HG02884 (cell line): ENCODE data around the gene VPS45.
"Not testable (repeated sequence)": the region's sequence is repeated elsewhere in the genome, so short reads cannot be mapped to it uniquely, and the experiment has no call there.

Experiments
- ATAC-seq: cut with Tn5 transposase; IDR thresholded peaks from one replicate; pipeline ENCODE4 v1.9.1; 2021; ENCODE audit warnings: mild to moderate bottlenecking, moderate library complexity; ENCODE audit not compliant: unreplicated experiment

Gene VPS45, protein sequence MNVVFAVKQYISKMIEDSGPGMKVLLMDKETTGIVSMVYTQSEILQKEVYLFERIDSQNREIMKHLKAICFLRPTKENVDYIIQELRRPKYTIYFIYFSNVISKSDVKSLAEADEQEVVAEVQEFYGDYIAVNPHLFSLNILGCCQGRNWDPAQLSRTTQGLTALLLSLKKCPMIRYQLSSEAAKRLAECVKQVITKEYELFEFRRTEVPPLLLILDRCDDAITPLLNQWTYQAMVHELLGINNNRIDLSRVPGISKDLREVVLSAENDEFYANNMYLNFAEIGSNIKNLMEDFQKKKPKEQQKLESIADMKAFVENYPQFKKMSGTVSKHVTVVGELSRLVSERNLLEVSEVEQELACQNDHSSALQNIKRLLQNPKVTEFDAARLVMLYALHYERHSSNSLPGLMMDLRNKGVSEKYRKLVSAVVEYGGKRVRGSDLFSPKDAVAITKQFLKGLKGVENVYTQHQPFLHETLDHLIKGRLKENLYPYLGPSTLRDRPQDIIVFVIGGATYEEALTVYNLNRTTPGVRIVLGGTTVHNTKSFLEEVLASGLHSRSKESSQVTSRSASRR

DNA sequence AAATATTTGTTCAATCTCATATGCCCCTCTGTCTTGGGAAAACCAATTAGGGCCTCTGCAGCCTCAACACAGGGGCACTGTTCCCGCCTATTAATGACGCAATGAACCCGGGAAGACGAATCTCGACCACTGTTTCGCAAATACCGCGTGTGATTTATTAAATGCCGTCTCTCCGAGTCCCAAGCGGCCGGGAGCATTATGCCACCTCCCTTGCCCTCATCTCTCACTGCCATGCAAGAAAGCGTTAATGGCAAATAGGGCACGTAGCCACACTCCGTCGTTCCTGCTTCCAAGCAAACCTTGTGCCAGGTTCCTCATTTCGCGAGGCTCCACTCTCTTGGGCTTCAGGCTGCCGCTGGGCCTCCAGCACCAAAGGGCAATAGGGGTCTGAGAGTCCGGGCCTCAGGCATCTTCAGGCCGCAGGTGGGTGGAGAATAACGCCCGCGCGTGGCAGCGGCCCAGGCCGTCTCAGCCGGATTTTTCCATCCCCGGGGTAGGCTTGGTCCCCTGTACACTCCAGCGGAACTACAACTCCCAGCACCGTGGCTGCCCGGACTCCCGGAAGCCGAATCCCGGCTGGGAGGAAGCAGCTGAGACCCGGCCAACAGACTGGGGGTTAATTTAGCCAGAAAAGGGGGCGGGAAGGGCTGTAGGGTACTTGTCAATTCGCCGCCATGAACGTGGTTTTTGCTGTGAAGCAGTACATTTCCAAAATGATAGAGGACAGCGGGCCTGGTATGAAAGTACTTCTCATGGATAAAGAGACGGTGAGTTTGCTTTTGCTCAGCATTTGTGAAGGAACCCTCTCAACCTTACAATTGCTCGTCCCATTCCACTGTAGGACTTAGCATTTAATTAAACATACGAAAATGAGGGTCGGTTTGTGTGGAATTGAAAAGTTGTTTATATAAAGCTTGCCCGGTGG is at the start of gene VPS45:
TSS of gene VPS45 (plus strand) at position 593 of the 925 bp plus-strand sequence. CDS start at position 675, 82 bp downstream.
- ATAC-seq = peak; percentile 89

DNA sequence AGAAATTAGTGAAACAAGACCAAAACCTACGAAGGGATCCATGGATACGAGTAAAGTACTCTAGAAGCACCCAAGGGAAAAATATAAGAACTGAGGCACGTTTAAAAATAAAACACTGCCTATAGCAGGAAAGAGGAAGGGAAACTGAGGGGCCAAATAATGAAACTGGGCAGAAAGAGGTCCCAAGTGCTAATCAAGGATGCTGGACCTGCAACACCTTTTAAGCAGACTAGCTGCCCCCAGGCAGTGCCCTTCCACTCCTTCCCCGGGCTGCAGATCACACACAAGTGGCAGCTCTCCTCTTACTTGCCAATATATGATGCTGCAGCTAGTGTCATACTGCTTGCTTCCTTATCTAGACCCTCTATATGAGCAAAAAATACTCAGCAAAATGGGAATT is 49.4 kb upstream of the VPS45 start:
- no peak for ATAC-seq

DNA sequence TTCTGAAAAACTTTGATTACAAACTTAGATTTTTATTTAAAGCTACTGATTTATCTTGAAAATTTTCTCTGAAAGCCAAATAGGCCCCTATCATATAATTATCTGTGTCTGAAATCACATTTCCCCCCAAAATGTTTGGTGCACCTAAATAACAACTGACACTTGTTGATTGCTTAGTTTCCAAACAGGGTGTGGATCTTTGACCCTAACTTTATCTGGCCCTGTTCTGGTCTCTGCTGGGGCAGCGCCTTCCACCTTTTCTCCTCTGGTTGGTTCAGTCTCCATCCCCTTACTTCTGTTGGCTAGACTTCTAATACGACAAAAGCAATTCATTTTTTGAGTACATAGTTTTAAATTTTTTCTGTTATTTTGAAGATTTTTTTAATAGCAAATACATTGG is 46.9 kb upstream of the VPS45 start:
- ATAC-seq = no peak

DNA sequence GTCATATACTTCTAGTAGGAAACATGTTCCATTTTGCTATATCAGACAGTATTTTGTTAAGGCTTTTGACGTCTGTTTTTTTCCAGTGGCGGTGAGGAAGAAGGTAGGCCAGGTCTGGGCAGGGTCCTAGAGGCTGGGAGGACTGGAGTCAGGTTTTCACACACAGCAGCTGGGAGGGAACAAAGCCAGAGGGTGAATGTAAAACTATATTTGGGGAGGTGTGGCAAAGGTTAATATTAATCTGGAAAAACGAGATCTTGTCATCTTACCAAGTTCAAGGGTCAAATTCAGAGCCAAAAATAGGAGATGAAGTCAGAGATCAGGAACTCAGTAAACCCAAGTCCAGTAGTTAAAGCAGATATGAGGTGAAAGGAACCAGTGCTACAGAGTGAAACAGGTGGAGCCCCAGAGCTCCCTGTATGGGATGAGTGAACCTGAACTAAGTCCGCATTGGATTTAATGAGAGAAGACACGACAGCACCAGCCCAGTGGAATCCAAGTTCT is 46.3 kb upstream of the VPS45 start:
- no peak for ATAC-seq

DNA sequence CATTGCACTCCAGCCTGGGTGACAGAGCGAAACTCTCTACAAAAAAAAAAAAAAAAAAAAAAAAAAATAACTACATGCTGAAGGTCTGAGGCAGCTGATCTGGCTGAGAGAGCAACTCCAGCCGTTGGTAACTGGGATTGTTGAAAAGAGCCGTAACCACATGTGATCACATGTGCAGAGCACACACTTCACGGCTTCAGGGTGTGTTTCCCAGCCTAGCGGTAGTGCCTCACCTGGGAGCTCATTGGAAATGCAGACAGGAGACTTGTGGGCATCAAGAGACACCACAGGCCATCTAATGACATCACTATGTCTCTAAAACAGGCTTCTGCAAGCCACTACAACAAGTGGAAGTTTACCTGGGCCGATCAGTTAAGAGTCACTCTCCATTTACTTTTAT is 45.2 kb upstream of the VPS45 start:
- ATAC-seq = no peak

DNA sequence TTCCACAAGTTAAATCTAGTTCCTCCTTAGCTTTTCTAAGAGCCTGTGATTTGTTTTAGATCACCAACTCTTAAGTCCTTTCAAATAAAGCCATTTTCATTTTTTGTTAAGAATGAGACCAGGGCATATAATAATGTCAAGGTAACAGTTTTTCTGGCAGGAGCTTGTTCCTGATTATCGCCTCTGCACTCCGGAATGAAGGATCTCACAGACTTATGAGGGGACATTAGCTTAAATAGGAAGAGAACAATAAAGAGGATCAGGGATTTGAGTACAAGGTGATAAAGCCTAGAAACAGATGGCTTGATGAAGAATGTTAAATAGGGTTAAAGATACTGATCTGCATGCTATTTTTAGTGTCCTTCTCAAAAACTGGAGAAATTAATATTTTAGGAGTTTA is 43.4 kb upstream of the VPS45 start:
- no peak for ATAC-seq

DNA sequence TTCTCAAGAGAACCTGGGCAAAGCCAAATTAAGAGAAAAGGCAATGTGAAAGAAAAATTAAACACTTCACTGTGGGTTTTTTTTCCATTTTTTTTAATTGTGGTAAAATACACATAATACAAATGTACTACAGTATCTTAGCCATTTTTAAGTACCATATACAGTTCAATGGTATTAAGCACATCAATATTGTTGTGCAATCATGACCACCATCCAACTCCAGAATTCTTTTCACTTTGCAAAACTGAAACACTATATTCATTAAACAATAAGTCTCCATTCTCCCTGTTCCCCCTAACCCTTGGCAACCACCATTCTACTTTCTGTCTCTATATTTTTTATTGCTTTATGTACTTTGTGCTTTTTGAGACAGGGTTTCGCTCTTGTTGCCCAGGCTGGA is 39.3 kb upstream of the VPS45 start:
- ATAC-seq = no peak

DNA sequence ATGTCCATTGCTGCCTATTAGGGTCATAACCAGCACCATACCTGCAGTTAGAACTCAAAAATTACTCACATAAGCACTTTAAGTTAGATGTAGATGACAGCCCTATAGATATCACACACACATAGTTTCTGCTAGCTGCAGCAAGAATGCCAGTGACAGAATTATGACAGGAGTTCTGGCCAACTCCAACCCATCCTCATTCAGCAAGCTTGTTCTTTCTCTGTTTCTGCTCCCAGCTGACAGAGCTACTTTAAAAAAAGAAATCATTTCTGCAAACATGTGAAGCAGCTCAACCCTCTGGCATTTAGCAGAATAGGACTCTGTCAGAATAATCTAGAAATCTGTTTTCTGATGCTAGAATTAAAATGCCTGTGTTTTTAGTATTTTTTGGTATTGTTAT is 33.2 kb upstream of the VPS45 start:
- ATAC-seq = no peak

DNA sequence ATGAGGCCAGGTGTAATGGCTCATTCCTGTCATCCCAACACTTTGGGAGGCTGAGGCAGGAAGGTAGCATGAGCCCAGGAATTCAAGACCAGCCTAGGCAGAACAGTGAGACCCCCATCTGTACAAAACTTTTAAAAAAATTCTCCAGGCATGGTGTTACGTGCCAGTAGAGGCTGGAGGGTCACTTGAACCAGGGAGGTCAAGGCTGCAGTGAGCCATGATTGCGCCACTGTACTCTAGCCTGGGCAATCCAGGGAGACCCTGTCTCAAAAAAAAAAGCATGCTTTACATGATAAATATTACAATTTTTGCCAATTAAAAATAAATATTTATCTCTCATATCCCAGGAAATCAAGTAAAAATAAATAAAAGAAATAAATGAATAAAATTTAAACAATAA is 17.6 kb upstream of the VPS45 start:
- no peak for ATAC-seq

DNA sequence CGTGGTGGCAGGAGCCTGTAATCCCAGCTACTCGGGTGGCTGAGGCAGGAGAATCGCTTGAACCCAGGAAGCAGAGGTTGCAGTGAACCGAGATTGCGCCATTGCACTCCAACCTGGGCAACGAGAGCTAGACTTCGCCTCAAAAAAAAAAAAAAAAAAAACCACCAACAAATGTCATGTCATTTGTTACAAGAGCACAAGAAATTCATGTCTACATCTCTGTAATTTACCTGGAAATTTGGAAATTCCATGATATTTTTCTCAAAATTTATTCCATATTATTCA is 16.5 kb upstream of the VPS45 start:
- no peak for ATAC-seq

DNA sequence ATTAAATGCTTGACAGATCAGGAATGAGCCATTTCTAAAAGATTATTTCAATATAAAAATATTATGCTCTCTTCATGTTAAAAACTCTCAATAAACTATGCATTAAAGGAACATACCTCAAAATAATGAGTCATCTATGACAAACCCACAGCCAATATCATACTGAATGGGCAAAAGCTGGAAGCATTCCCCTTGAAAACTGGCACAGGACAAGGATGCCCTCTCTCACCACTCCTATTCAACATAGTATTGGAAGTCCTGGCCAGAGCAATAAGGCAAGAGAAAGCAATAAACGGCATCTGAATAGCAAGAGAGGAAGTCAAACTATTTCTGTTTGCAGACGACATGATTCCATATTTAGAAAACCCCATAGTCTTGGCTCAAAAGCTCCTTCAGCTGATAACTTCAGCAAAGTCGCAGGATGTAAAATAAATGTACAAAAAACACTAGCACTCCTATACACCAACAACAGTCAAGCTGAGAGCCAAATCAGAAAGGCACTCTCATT is 15.6 kb upstream of the VPS45 start:
- not testable (repeated sequence) for ATAC-seq

DNA sequence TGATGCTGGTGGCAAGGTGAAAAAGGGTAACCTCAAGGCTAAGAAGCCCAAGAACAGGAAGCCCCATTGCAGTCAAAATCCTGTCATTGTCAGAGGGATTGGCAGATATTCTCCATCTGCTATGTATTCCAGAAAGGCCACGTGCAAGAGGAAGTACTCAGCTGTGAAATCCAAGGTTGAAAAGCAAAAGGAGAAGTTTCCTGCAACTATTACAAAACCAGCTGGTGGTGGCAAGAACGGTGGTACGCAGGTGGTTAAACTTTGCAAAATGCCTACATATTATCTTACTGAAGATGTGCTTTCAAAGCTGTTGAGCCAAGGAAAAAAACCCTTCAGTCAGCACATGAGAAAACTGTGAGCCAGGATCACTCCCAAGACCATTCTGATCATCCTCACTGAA is 13.7 kb upstream of the VPS45 start:
- no peak for ATAC-seq

DNA sequence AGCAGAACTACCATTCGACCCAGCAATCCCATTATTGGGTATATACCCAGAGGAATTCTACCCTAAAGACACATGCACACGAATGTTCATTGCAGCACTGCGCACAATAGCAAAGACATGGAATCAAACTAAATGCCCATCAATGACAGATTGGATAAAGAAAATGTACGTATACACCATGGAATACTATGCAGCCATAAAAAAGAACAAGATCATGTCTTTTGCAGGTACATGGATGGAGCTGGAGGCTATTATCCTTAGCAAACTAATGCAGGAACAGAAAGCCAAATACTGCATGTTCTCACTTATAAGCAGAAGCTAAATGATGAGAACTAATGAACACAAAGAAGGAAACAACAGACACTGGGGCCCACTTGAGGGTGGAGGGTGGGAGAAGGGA is 12.1 kb upstream of the VPS45 start:
- not testable (repeated sequence) for ATAC-seq

DNA sequence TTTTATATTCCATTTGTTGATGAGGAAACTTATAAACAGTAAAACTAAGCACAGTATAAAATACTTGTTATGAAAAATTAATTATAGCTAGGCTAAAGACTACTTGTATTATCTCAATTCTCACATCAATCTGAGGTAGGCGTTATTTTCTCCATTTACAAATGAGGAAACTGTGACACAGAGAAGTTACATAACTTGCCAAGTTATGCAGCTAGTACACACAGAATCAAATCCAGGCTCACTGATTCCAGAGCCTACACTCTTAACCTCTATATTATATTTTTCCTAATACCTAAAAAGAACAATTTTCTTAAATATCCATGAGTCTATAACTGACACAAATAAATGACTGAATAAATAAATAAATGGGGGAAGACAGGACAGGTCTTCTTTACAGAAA is 11.2 kb upstream of the VPS45 start:
- ATAC-seq = no peak

DNA sequence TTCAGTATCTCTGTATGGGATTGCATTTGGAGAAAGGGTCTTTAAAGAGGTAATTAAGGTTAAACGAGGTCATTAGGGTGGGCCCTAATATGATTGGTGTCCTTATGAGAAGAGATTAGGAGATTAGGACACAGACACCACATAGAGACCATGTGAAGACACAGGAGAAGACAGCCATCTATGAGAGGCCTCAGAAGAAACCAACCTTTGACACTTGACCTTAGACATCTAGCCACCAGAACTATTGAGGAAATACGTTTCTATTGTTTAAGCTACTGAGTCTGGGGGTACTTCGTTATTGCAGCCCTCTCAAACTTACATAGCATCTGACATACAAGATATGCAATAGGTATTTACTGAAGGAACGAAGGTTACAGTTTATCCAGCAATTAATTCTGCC is 7.3 kb upstream of the VPS45 start:
- ATAC-seq = no peak

DNA sequence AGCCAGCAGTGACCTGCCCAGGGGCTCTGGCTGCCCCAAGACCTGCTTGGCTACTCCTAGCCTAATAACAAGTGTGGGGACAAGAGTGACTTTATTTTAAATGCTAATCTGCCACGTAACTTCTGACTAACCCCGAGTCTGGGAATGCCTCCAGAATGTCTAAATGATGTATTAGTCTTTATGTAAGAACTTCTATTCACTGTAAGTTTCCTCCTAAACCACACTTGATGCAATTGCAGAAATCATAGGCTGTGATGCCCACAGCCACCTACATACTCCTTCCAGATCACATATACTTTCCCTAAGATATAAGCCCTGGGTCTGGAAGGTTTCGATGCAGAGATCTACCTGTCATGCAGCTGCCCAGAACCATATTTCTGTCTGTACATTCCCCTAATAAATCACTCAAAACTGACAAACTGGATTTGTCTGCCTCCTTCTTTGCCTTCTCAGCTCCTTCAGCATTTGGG is 5.9 kb upstream of the VPS45 start:
- no peak for ATAC-seq

DNA sequence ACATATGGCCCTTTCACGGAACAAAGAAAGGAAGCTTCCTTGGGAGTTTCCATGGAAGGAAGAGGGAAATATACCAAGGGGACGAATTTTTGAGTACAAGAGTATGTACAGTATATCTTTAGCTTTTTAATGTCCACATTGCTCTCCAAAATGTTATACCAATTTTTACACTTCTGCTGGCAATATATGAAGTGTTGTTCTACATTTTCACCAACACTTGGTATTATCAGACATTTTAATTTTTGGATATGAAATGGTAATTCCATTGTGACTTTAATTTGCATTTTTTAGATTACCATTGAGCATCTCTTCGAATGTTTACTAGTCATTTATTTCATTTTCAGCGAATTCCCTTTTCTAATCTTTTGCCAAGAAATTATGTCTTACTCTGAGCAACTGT is 5.5 kb upstream of the VPS45 start:
- ATAC-seq = no peak

DNA sequence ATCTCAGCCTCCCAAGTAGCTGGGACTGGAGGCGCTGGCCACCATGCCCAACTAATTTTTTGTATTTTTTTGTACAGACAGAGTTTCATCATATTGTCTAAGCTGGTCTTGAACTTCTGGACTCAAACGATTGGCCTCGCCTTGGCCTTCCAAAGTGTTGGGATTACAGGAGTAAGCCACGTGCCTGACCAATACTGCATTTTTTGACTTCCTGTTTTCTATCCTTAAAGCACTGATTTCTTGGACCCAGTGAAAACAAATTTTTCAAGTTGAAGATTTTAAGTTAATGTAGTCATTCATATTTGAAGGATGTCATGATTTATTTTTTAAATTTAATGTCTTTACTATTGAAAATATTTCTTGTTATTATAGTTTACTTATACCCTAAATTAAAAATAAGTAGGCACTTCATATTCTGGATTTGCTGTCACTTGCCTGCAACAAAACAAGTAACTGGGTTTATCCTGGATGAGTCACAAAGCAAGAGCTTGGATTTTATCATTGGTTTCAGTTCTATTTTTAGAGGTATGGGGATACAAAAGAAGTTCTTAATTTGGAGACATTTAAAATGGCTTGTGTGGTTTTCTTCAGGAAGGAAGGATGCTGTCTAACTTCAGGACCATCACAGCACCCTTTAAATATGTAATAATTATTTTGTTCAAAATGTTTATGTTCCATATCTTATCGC is 2.2 kb upstream of the VPS45 start:
- no peak for ATAC-seq

DNA sequence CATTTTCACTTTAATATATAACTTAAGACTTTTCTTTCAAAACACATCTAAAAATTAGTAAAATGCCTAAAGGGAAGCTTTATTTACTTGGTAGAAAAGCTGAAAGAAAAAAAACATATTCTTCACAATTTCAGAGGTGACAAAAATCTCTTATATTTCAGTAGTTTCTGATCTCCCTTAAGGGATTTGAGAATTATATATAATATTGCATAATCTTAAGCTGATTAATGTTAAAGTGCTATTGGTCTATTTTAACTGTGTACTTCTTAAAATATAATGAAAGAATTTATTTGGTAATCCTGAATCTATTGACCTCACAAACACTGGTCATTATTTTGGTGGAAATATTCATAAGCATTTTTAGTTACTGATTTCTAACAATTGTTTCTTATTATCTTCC is 1.2 kb upstream of the VPS45 start:
- no peak for ATAC-seq

DNA sequence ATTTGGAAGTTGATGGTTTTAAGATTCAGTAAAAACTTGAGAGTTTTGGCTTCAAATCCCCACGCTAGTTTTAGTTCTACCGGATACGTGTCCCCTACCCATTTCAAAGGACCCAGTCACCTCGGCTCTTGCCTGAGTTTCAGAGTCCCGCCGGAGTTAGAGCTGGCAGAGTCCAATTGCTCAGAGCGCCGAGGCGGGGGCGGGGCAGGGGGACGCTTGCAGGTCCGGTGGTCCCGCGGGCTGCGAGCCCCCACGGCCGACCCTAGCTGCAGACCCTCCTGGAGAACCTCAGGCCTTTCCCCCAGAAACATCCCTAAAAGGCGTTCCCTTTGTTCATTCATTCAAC is 765 bp upstream of the VPS45 start:
- peak; percentile 38 for ATAC-seq

DNA sequence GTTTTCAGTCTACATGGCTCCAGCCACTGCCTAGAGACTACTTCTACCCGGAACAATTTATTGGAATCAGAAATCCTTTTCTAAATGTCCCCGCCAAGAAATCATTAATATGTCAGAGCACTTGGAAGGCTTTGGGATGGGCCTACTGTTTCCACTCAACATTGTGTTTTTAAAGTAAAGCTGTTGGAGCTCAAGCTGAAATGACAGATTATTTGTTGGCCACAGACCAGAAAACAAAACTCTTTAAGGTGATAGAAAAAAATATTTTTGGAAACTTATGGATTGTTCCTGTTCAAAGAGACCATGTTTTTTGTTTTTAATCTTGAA is 496 bp downstream of the VPS45 start:
- no peak for ATAC-seq
